Measurements from ENCODE around the gene LTN1.

Gene LTN1

GRCh38 chr21:28971171-28971570 is 21.5 kb downstream of the LTN1 start:
- Histone ChIP-seq H3K9ac (ENCODE audit: low read depth, low read length) (no peak overlapping the region), H3K9me3 (ENCODE audit: control insufficient read depth, insufficient read depth, low read length) (peaks cover 2% of the 10 kb centered on the region), H3K36me3 (ENCODE audit: insufficient read depth, low read length) (no peaks in the 10 kb centered on the region; the same call in 1 of the 2 replicates), H3K4me1 (ENCODE audit: insufficient read depth, low read length) (no peaks in the 10 kb centered on the region; the same call in 1 of the 2 replicates)

- Histone ChIP-seq H3K36me3 (ENCODE audit: insufficient read depth, low read length) (peaks cover 8% of the 10 kb centered on the region; the same call in 1 of the 2 replicates), H3K9ac (ENCODE audit: low read depth, low read length) (no peak overlapping the region)
Observed at GRCh38 chr21:28963831-28964230, 28.8 kb downstream of the LTN1 start.

GRCh38 chr21:28962465-28962864 is 30.2 kb downstream of the LTN1 start:
- no peaks in the 10 kb centered on the region for H3K4me1 ChIP-seq (ENCODE audit: insufficient read depth, low read length)
- peaks cover 12% of the 10 kb centered on the region; the same call in 1 of the 2 replicates for H3K36me3 ChIP-seq (ENCODE audit: insufficient read depth, low read length)
- no peaks in the 10 kb centered on the region for H3K9me3 ChIP-seq (ENCODE audit: control insufficient read depth, insufficient read depth, low read length)
- H3K9ac ChIP-seq (ENCODE audit: low read depth, low read length), result no peak overlapping the region

More at GRCh38 chr21:28963831-28964230, 28.8 kb downstream of the LTN1 start:
- Histone ChIP-seq H3K4me1 (ENCODE audit: insufficient read depth, low read length) (no peaks in the 10 kb centered on the region), H3K9me3 (ENCODE audit: control insufficient read depth, insufficient read depth, low read length) (no peaks in the 10 kb centered on the region)

GRCh38 chr21:28961927-28962326 is 30.8 kb downstream of the LTN1 start:
- Histone ChIP-seq H3K36me3 (ENCODE audit: insufficient read depth, low read length) (peaks cover 12% of the 10 kb centered on the region; the same call in 1 of the 2 replicates), H3K4me1 (ENCODE audit: insufficient read depth, low read length) (no peaks in the 10 kb centered on the region), H3K9me3 (ENCODE audit: control insufficient read depth, insufficient read depth, low read length) (no peaks in the 10 kb centered on the region), H3K9ac (ENCODE audit: low read depth, low read length) (no peak overlapping the region)

- no peaks in the 10 kb centered on the region for H3K9me3 ChIP-seq (ENCODE audit: control insufficient read depth, insufficient read depth, low read length)
- H3K9ac ChIP-seq (ENCODE audit: low read depth, low read length), result no peak overlapping the region
- peaks cover 12% of the 10 kb centered on the region; the same call in 1 of the 2 replicates for H3K36me3 ChIP-seq (ENCODE audit: insufficient read depth, low read length)
Observed at GRCh38 chr21:28960245-28960644, 32.4 kb downstream of the LTN1 start.

GRCh38 chr21:28959367-28960099 is 33.1 kb downstream of the LTN1 start:
- Histone ChIP-seq H3K4me1 (ENCODE audit: insufficient read depth, low read length) (no peaks in the 10 kb centered on the region), H3K9ac (ENCODE audit: low read depth, low read length) (no peak overlapping the region), H3K36me3 (ENCODE audit: insufficient read depth, low read length) (peaks cover 12% of the 10 kb centered on the region; the same call in 1 of the 2 replicates), H3K9me3 (ENCODE audit: control insufficient read depth, insufficient read depth, low read length) (no peaks in the 10 kb centered on the region)

More at GRCh38 chr21:28960245-28960644, 32.4 kb downstream of the LTN1 start:
- H3K4me1 ChIP-seq (ENCODE audit: insufficient read depth, low read length), result no peaks in the 10 kb centered on the region

- Histone ChIP-seq H3K9ac (ENCODE audit: low read depth, low read length) (no peak overlapping the region), H3K9me3 (ENCODE audit: control insufficient read depth, insufficient read depth, low read length) (no peaks in the 10 kb centered on the region), H3K36me3 (ENCODE audit: insufficient read depth, low read length) (peaks cover 3% of the 10 kb centered on the region; the same call in 1 of the 2 replicates), H3K4me1 (ENCODE audit: insufficient read depth, low read length) (no peaks in the 10 kb centered on the region)
Observed at GRCh38 chr21:28953247-28953646, 39.4 kb downstream of the LTN1 start.

- Histone ChIP-seq H3K4me1 (ENCODE audit: insufficient read depth, low read length) (no peaks in the 10 kb centered on the region), H3K36me3 (ENCODE audit: insufficient read depth, low read length) (no peaks in the 10 kb centered on the region; the same call in 1 of the 2 replicates), H3K9ac (ENCODE audit: low read depth, low read length) (no peak overlapping the region), H3K9me3 (ENCODE audit: control insufficient read depth, insufficient read depth, low read length) (no peaks in the 10 kb centered on the region)
Observed at GRCh38 chr21:28952686-28953085, 40.0 kb downstream of the LTN1 start.

GRCh38 chr21:28949318-28949717 is 43.4 kb downstream of the LTN1 start:
- Histone ChIP-seq H3K4me1 (ENCODE audit: insufficient read depth, low read length) (no peaks in the 10 kb centered on the region), H3K9ac (ENCODE audit: low read depth, low read length) (no peak overlapping the region), H3K36me3 (ENCODE audit: insufficient read depth, low read length) (peaks cover 5% of the 10 kb centered on the region; the same call in 1 of the 2 replicates), H3K9me3 (ENCODE audit: control insufficient read depth, insufficient read depth, low read length) (no peaks in the 10 kb centered on the region)

GRCh38 chr21:28944296-28944695 is 48.4 kb downstream of the LTN1 start:
- Histone ChIP-seq H3K9me3 (ENCODE audit: control insufficient read depth, insufficient read depth, low read length) (no peaks in the 10 kb centered on the region), H3K4me1 (ENCODE audit: insufficient read depth, low read length) (no peaks in the 10 kb centered on the region), H3K9ac (ENCODE audit: low read depth, low read length) (no peak overlapping the region), H3K36me3 (ENCODE audit: insufficient read depth, low read length) (0 out of 2 replicates have a peak, but pooled peaks cover 5% of the 10 kb centered on the region)

GRCh38 chr21:28943631-28944030 is 49.0 kb downstream of the LTN1 start:
- Histone ChIP-seq H3K4me1 (ENCODE audit: insufficient read depth, low read length) (no peaks in the 10 kb centered on the region), H3K9me3 (ENCODE audit: control insufficient read depth, insufficient read depth, low read length) (no peaks in the 10 kb centered on the region), H3K36me3 (ENCODE audit: insufficient read depth, low read length) (0 out of 2 replicates have a peak, but pooled peaks cover 5% of the 10 kb centered on the region), H3K9ac (ENCODE audit: low read depth, low read length) (no peak overlapping the region)

GRCh38 chr21:28938726-28939125 is 54.0 kb downstream of the LTN1 start:
- peaks cover 4% of the 10 kb centered on the region; the same call in 1 of the 2 replicates for H3K36me3 ChIP-seq (ENCODE audit: insufficient read depth, low read length)
- no peaks in the 10 kb centered on the region for H3K4me1 ChIP-seq (ENCODE audit: insufficient read depth, low read length)
- no peak overlapping the region for H3K9ac ChIP-seq (ENCODE audit: low read depth, low read length)
- H3K9me3 ChIP-seq (ENCODE audit: control insufficient read depth, insufficient read depth, low read length), result no peaks in the 10 kb centered on the region

- no peak overlapping the region for H3K9ac ChIP-seq (ENCODE audit: low read depth, low read length)
- no peaks in the 10 kb centered on the region for H3K9me3 ChIP-seq (ENCODE audit: control insufficient read depth, insufficient read depth, low read length)
- peaks cover 4% of the 10 kb centered on the region; the same call in 1 of the 2 replicates for H3K36me3 ChIP-seq (ENCODE audit: insufficient read depth, low read length)
- H3K4me1 ChIP-seq (ENCODE audit: insufficient read depth, low read length), result no peaks in the 10 kb centered on the region
Observed at GRCh38 chr21:28937737-28938136, 54.9 kb downstream of the LTN1 start.

- Histone ChIP-seq H3K9me3 (ENCODE audit: control insufficient read depth, insufficient read depth, low read length) (no peaks in the 10 kb centered on the region), H3K9ac (ENCODE audit: low read depth, low read length) (no peak overlapping the region), H3K36me3 (ENCODE audit: insufficient read depth, low read length) (peaks cover 4% of the 10 kb centered on the region; the same call in 1 of the 2 replicates), H3K4me1 (ENCODE audit: insufficient read depth, low read length) (no peaks in the 10 kb centered on the region)
Observed at GRCh38 chr21:28936721-28937120, 56.0 kb downstream of the LTN1 start.

- Histone ChIP-seq H3K4me1 (ENCODE audit: insufficient read depth, low read length) (no peaks in the 10 kb centered on the region), H3K9me3 (ENCODE audit: control insufficient read depth, insufficient read depth, low read length) (no peaks in the 10 kb centered on the region), H3K9ac (ENCODE audit: low read depth, low read length) (no peak overlapping the region), H3K36me3 (ENCODE audit: insufficient read depth, low read length) (peaks cover 4% of the 10 kb centered on the region; the same call in 1 of the 2 replicates)
Observed at GRCh38 chr21:28936036-28936435, 56.6 kb downstream of the LTN1 start.
